Measurements from ENCODE around the gene RPN2. TPM values are rescaled to one million over a fixed set of nuclear protein-coding genes. Genes with fewer than 3 reads are reported as not detected.

RPN2 gene
- total and polyA plus RNA-seq, 9 of the 15 experiments (the other 6 are each of a cell fraction or from before 2014, with no cell fraction given) = 168 to 548 (median 325) TPM

DNA sequence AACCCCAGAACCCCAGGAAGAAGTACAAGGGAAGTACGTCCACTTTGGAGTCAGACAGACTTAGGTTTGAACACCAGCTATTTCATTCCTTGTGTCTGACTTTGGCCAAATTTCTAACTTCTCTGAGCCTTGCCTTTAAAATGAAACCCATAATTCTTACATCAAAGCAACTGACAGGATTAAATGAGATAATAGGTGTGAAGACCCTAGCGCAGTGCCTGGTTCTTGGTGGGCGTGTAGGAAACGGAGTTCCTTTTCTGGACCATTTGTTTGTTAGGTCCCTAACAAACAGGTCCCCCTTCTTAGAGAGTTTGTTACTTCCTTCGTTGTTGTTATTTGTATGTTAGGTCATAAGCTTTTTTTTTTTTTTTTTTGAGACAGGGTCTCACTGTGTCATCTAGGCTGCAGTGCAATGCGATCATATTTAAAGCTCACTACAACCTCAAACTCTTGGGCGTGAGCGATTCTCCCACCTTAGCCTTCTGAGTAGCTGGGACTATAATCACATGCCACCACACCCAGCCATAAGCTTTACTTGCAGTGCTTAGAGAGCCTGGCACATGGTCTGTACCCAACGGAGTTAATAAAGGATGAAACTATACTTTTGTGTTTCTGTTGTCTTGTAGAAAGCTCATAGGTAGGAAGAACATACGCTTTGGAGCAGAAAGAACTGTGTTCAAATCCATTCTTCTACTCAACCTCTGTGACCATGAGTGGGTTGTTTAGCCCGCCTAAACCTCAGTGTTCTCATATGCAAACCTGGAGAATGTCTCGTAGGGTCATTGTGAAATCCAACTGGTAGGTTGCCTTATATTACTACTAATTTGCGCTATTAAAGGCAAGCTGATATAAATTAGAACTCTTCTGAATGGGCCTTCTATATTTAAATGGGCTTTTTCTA, 22.0 kb downstream of the RPN2 start:
- ATAC-seq (no peak), DNase-seq (ENCODE audit: extremely low read depth in 1 of 4, low spot score in 3 of 4) (no peak), FAIRE-seq (no peak)
- Histone ChIP-seq H3K4me1 (replicated peaks in 1 of 2; ENCODE audit: control insufficient read depth in 2 of 2, insufficient read depth in 2 of 2, low read length in 2 of 2) (no peaks in the 10 kb centered on the region), H3K9ac (ENCODE audit: insufficient read depth in 1 of 2, low read depth in 2 of 2, low read length in 2 of 2) (no peak overlapping the region), H3K27ac (ENCODE audit: extremely low read depth, low read depth, low read length) (no peak overlapping the region), H3K79me2 (ENCODE audit: control insufficient read depth, insufficient read depth, low read length) (peaks cover 40% of the 10 kb centered on the region), H3K4me3 (no peak overlapping the region), H3K9me3 (replicated peaks; ENCODE audit: control insufficient read depth, insufficient read depth, low read depth, low read length) (no peaks in the 10 kb centered on the region), H2AFZ (ENCODE audit: low read depth, low read length) (no peak overlapping the region), H3K36me3 (ENCODE audit: control insufficient read depth, insufficient read depth, low read length) (peaks cover 97% of the 10 kb centered on the region), H3K9me1 (ENCODE audit: control insufficient read depth, insufficient read depth, low read length) (no peaks in the 10 kb centered on the region), H3K4me2 (ENCODE audit: insufficient read depth, low read length) (no peak overlapping the region), H3K27me3 (ENCODE audit: control insufficient read depth in 2 of 2, insufficient read depth in 2 of 2, low read length in 2 of 2) (no peaks in the 10 kb centered on the region), H4K20me1 (replicated peaks; ENCODE audit: control insufficient read depth, insufficient read depth, low read length) (peaks cover 19% of the 10 kb centered on the region)
- TSS peak; percentile 18 for BruUV-seq (replicated peaks)
- TF ChIP-seq JUN (IDR thresholded peaks at IDR 0.05; ENCODE audit: borderline replicate concordance, low read depth, low read length) (no peak), JUN (CRISPR knock-in tag; IDR thresholded peaks at IDR 0.05; ENCODE audit: borderline replicate concordance) (no peak), NR3C1 (CRISPR knock-in tag; IDR thresholded peaks at IDR 0.05) (no peak), ZNF24 (IDR thresholded peaks at IDR 0.05) (no peak), ESRRB (CRISPR knock-in tag; IDR thresholded peaks at IDR 0.05; ENCODE audit: borderline replicate concordance) (no peak), THRAP3 (IDR thresholded peaks at IDR 0.05; ENCODE audit: borderline replicate concordance) (no peak), BCOR (IDR thresholded peaks at IDR 0.05) (no peak), FOXM1 (IDR thresholded peaks at IDR 0.05; ENCODE audit: low read depth) (no peak), FOXM1 (CRISPR knock-in tag; IDR thresholded peaks at IDR 0.05; ENCODE audit: low read depth) (no peak), RBM34 (IDR thresholded peaks at IDR 0.05; ENCODE audit: borderline replicate concordance, insufficient read depth, low read length) (no peak), TEAD2 (tag; IDR thresholded peaks at IDR 0.05) (no peak)
- TF ChIP-seq, protein P1, sequence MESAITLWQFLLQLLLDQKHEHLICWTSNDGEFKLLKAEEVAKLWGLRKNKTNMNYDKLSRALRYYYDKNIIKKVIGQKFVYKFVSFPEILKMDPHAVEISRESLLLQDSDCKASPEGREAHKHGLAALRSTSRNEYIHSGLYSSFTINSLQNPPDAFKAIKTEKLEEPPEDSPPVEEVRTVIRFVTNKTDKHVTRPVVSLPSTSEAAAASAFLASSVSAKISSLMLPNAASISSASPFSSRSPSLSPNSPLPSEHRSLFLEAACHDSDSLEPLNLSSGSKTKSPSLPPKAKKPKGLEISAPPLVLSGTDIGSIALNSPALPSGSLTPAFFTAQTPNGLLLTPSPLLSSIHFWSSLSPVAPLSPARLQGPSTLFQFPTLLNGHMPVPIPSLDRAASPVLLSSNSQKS (CRISPR knock-in tag; IDR thresholded peaks at IDR 0.05) = no peak
- intact Hi-C loops (cut with micrococcal nuclease) (no loop called here), in situ Hi-C loops (cut with MboI) (no loop called here)
- ChIA-PET POLR2A (interaction anchor here (1.2 kb wide), 1 partner anchor 12 kb away, joined by 4 read pairs; no protein-coding TSS in a partner anchor), CTCF (ENCODE audit: low intra/inter-chr PET ratio) (interaction anchor here (1.9 kb wide), 1 partner anchor 333 kb away, joined by 14 read pairs; no protein-coding TSS in a partner anchor)
- 95% methylated on average over 13 of the region's 13 CpGs for WGBS (ENCODE audit: insufficient coverage, low coverage, missing lambda C conversion rate)
